Activated CD8-positive, alpha-beta memory T cell treated with anti-CD3 and anti-CD28 coated beads for 48 hours (primary cell): ENCODE measurements around the gene LRIG3.
"Not testable (repeated sequence)": the region's sequence is repeated elsewhere in the genome, so short reads cannot be mapped to it uniquely, and the experiment has no call there.

Source experiments
- DNase-seq, 3 experiments: peaks; one replicate each; pipeline ENCODE4 v3.0.0-alpha.2; 2020; ENCODE audit warnings: low read depth in 2 of 3, low spot score in 2 of 3

Gene LRIG3

GRCh38 chr12:58906917-58907316 lies 13.4 kb downstream of the LRIG3 start:
- no peak for DNase-seq

GRCh38 chr12:58905422-58905821 lies 14.9 kb downstream of the LRIG3 start:
- no peak for DNase-seq

GRCh38 chr12:58902726-58903125 lies 17.6 kb downstream of the LRIG3 start:
- DNase-seq = not testable (repeated sequence)

- DNase-seq = no peak
Measured at GRCh38 chr12:58901664-58902063, 18.6 kb downstream of the LRIG3 start.

GRCh38 chr12:58897969-58898368 lies 22.3 kb downstream of the LRIG3 start:
- no peak for DNase-seq

- no peak for DNase-seq
Measured at GRCh38 chr12:58896278-58896677, 24.0 kb downstream of the LRIG3 start.

GRCh38 chr12:58895053-58895452 lies 25.3 kb downstream of the LRIG3 start:
- DNase-seq = no peak

- no peak for DNase-seq
Measured at GRCh38 chr12:58894040-58894439, 26.3 kb downstream of the LRIG3 start.

GRCh38 chr12:58893495-58893894 lies 26.8 kb downstream of the LRIG3 start:
- DNase-seq = no peak

GRCh38 chr12:58889557-58889956 lies 30.7 kb downstream of the LRIG3 start:
- no peak for DNase-seq

- DNase-seq = no peak
Measured at GRCh38 chr12:58888131-58888783, 32.0 kb downstream of the LRIG3 start.

GRCh38 chr12:58887068-58887467 lies 33.2 kb downstream of the LRIG3 start:
- DNase-seq = no peak

- no peak for DNase-seq
Measured at GRCh38 chr12:58886474-58886873, 33.8 kb downstream of the LRIG3 start.

- DNase-seq = no peak
Measured at GRCh38 chr12:58884916-58885315, 35.4 kb downstream of the LRIG3 start.

- no peak for DNase-seq
Measured at GRCh38 chr12:58883576-58884334, 36.5 kb downstream of the LRIG3 start.

- DNase-seq = no peak
Measured at GRCh38 chr12:58882826-58883225, 37.5 kb downstream of the LRIG3 start.

- DNase-seq = no peak
Measured at GRCh38 chr12:58881816-58882215, 38.5 kb downstream of the LRIG3 start.

GRCh38 chr12:58880639-58881038 lies 39.7 kb downstream of the LRIG3 start:
- DNase-seq = no peak

- DNase-seq = no peak
Measured at GRCh38 chr12:58877243-58877743, 43.0 kb downstream of the LRIG3 start.

GRCh38 chr12:58873496-58873895 lies 46.8 kb downstream of the LRIG3 start:
- no peak for DNase-seq

GRCh38 chr12:58871556-58871955 lies 48.7 kb downstream of the LRIG3 start:
- no peak for DNase-seq

- no peak for DNase-seq
Measured at GRCh38 chr12:58870595-58870994, 49.7 kb downstream of the LRIG3 start.
